ENCODE data around the gene GTSE1.
A peak's percentile ranks its signal among the peaks of the same experiment; 100 is the strongest.

GTSE1 gene

DNA sequence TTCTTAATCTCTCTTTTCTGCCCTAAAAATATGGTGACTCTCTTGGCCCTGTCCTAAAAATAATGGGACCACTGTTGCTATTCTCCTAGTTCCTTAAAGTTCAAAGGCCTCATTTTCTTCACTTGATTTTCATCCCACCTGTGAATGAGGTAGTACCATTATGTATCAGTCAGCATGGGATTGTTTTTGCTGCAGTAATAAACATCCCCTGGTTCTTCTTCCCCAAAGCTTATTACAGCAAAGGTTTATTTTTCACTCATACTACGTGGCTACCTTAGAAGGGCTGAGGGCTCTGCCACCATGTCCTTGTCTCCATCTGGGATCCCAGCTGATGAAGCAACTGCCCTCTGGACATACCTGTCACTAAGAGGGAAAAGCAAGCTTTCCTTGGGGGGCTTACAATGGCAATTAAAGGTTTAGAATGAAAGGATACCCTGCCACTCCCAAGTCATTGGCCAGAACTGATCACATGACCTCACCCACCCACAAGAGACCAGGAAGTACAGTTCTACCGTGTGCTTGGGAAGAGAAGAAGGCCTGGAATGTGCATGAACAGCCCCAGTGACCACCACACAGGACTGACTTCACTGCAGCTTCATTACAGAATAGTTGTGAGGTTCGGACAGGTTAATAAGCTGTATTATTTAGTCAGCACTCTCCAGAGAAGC, 21.1 kb upstream of the GTSE1 start:
- DNase-seq = no peak

GRCh38 chr22:46276563-46276962, 20.1 kb upstream of the GTSE1 start:
- no peak for DNase-seq

GRCh38 chr22:46278656-46279645, 17.7 kb upstream of the GTSE1 start:
- DNase-seq = no peak

GRCh38 chr22:46280063-46280817, 16.4 kb upstream of the GTSE1 start:
- DNase-seq = no peak

- DNase-seq = peak; percentile 14 to 60
Measured at GRCh38 chr22:46280999-46281623, 15.6 kb upstream of the GTSE1 start.

DNA sequence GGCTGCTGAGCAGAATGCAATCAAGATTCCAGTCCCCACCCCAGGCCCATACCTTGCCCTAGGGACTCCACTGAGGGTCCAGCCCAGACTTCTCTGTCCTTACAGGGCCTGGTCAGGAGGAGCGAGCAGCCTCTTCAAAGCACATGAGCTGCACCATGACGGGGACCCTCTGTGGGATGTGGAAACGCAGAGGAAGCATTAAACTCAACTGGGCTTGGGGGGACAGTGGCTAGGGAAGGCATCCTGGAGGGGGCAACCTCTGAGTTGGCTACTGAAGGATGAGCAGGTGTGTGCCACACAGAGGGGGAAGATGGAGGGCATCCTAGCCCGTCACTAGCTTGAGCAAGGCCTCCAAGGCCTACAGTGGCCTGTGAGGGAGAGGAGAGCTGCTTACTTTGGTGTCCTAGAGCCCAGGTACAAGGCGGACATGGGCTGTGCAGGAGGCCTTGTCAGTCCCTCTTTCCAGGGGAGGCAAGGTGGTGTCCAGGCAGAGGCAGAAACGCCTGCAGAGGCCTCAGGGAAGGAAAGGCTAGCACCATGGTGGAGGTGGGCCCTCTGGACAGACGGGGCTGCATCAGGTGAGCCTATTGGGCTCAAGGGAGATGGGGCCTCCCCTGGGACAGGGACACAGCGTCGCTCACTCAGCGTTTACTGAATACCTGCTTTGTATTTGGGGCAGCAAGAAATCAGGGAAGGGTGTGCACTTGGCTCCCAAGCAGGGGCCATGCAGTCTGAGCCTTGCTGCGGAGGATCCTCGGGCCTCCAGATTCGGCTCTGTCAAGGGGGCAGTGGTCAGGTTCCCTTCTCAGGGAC, 14.6 kb upstream of the GTSE1 start:
- DNase-seq = no peak

DNA sequence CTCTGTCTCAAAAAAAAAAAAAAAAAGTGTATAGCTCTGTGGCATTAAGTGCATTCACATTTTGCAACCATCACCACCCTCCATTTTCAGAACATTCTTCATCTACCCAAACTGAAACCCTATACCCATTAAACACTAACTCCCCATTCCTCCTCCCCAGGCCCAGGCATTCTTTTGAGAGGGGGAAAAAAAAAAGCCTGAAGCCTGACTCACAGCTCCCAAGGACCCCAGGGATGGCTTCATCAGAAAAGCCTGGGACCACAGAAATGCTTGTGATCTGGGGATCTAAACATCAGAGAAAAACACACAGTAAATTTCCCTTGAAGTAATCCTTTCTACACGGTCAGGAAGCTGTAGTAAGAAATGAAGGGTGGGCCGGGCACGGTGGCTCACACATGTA, 10.7 kb upstream of the GTSE1 start:
- DNase-seq = no peak

DNA sequence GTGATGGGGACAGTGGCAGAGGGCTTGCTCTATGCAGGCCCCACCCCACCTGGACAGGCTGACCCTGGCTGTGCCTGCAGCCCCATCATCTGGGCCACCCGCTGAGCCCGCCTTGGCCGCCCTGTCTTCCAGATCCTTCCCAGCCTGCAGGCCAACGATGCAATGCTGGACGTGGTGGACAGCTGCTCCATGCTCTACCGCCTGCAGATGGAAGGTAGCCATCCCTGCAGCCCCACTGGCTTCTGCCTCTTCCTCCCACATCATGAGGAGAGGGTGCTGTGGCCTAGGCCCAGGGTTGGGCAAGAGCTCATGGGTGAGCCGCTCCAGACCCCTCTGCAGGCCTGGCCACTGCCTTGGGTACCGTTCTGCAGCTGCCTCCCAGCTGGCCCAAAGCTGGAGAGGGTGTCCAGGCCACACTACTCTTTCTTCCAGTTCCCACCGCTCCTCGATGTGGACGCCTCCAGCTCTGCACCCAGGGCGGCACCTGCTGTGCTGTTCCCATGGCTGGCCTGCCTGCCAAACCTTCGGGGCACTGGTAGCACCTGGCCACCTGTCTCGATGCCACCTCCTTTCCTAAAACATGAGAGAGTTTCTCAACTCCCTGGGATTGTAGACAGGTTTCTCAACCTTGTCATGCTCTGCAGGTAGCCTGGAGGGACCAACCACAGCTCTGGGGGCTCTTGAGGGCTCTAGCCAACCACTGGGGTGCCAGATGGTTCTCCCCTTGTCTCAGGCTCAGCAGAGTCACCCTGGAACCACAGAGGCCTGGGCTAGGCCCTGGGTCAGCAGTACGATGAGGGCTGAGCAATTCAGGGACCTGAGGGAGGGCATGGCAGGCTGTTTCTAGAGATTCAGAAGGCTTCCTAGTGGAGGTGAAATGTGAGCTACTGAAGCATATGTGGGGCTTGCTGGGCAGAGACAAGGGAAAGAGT, 9.5 kb upstream of the GTSE1 start:
- DNase-seq = no peak

DNA sequence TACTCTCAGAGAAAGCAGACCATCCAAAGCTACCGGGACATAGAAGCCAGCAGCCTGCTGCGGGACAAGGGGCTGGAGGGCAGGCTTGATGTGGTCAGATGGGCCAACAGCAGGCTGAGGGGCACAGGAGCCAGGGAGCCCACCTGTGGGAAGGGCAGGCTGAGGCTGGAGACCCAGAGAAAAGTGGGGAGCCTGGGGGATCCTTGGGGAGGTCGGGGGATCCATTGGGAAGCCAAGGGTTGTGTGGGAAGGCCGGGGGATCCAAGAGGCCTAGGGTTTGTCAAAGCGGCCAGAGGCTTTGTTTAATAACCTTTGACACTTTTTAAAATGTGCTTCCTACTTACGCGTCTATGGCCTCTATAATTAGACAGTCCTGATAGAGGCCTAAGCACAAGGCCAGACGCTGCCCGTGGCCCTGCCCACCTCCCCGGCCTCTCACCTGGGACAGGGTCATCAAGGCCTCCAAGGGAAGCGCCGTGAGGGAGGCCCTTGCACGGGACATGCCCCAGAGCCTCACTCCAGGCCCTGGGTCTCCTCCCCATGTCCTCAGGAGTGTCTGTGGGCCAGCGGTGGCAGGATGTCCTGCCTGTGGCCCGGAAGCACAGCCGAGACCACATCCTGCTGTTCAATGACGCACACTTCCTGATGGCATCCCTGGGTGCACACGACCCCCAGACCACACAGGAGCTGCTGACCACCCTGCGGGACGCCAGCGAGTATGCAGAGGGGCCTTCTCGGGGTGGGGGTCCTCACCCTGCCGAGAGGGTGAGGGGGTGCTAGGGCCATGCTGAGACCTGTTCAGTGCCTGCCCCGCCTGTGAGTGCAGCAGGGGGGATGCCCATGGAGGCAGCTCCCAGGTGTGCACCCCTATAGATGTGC, 8.6 kb upstream of the GTSE1 start:
- DNase-seq = no peak

DNA sequence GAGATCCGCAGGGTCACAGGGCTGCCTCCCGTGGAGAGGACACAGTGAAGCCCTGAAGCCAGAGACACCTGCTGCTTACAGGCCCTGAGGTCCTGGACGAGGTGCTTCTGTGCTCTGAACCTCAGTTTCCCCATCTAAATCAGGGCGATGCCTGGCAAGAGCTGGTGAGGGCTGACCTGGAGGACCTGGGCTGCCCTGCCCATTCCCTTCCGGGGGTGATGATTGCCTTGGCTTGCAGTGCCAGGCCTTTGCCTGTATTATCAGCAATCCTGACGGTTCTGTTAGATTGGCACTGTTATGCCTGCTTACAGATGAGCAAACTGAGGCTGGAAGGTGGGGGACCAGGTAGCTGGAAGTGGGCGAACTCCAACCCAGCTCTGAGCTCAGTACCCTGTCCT, 7.8 kb upstream of the GTSE1 start:
- DNase-seq = no peak

- no peak for DNase-seq
Measured at GRCh38 chr22:46289244-46289891, 7.3 kb upstream of the GTSE1 start.

- DNase-seq = no peak
Measured at GRCh38 chr22:46290121-46290842, 6.4 kb upstream of the GTSE1 start.

- DNase-seq = no peak
Measured at GRCh38 chr22:46290843-46291785, 5.6 kb upstream of the GTSE1 start.

GRCh38 chr22:46292173-46292572, 4.5 kb upstream of the GTSE1 start:
- DNase-seq = no peak

GRCh38 chr22:46292732-46293131, 3.9 kb upstream of the GTSE1 start:
- DNase-seq = no peak

DNA sequence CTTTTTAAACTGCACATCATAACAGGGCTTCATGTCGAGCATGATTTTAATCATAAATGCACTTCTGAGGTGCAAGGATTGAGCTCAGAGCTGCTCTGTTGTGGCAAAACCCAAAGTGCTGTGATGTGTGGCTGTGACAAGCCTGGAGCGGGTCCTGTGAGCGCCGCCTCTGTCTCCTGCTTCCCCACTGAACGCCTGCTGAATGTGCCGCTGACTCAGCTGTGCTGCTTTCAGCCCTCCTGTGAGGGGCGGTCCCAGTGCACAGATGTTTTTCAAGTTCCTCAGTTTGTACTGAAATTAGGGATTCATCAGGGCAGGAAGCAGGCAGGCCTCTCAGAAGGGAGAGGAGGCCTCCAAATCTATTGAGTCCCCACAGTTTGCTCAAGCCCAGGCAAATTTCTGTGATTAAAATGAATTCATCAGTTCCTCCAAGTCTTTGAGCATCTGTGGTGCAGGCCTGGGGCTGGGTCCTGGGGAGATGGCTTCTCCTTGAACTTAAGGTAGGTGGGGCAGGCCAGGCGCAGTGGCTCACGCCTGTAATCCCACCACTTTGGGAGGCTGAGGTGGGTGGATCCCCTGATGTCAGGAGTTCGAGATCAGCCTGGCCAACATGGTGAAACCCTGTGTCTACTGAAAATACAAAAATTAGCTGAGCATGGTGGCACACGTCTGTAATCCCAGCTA, 3.0 kb upstream of the GTSE1 start:
- DNase-seq = peak; percentile 5 to 22

DNA sequence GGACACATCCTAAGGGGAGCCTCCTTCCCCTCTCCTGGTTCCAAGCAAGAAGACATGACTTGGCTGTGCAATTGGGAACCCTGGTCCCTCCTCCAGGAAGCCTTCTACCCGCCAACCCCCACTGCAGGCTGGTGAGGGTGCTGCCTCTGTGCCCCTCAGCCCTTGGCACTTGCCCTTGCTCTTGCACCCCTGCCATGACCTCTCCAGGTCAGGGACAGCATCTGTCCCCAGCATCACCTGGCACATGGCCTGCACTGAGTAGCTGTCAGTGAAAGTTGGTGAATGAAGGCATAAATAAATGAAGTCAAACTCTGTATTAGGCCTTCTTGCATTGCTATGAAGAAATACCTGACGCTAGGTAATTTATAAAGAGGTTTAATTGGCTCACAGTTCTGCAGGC, 1.9 kb upstream of the GTSE1 start:
- no peak for DNase-seq

Measured in hippocampal formation (tissue), 2 donors.